Measurements from ENCODE around the gene ABLIM2. TPM values are rescaled to one million over a fixed set of nuclear protein-coding genes. Genes with fewer than 3 reads are reported as not detected.

The ABLIM2 gene
- total and polyA plus RNA-seq, 2 of the 8 experiments (the other 6 are each of a cell fraction or from before 2014, with no cell fraction given), result 2.8 to 3.0 TPM

DNA sequence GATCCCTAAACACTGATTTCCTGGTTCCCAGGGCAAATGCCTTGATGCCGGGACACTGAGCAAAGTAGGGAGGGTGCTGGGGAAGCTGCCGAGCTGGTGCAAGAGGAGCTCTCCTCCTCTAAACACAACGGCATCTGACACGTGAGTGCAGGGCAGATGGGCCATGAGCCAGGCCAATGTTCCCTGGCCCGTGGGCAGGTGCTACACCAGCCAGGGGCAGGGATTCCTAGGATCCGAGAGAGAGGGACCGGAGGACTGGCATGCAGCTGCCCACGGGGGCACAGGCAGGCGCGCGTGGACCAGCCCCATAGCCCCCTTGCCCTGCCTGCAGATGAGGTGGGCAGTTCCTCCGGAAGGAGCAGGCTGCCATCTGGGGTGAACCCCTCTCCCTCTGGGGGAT lies 152.1 kb downstream of the ABLIM2 start:
- CTCF ChIA-PET (ENCODE audit: partially characterized antibody), result interaction anchor here (0.6 to 1.5 kb wide), 5 partner anchors 9 to 251 kb away, joined by 3 to 6 read pairs (median 3); no protein-coding TSS in a partner anchor
- H2BK12ac ChIP-seq (ENCODE audit: low read depth, low read length), result no peak overlapping the region
- H2BK120ac ChIP-seq (replicated peaks; ENCODE audit: low read depth, low read length), result no peak overlapping the region
- H3K4me1 ChIP-seq (replicated peaks in 1 of 4; ENCODE audit: control insufficient read depth in 3 of 4, insufficient read depth in 4 of 4, low read length in 3 of 4), result peaks cover 0 to 4% (median 2%) of the 10 kb centered on the region in 4 experiments; a peak in 3 of 7 replicates
- no peak overlapping the region for H3K27ac ChIP-seq (ENCODE audit: low read depth, low read length)
- POLR2A ChIA-PET (ENCODE audit: partially characterized antibody), result interaction anchor here (0.6 kb wide), 1 partner anchor 905 kb away, joined by 3 read pairs; no protein-coding TSS in a partner anchor
- no peaks in the 10 kb centered on the region for H3K36me3 ChIP-seq (ENCODE audit: control insufficient read depth in 2 of 4, insufficient read depth in 4 of 4, low read length in 3 of 4)
- H3K79me2 ChIP-seq (ENCODE audit: control insufficient read depth in 1 of 2, insufficient read depth in 2 of 2, low read length in 2 of 2), result no peaks in the 10 kb centered on the region
- H3K9ac ChIP-seq (replicated peaks in 1 of 4; ENCODE audit: extremely low read depth in 1 of 4, low read depth in 3 of 4, low read length in 3 of 4), result no peak overlapping the region
- FAIRE-seq (no peak), DNase-seq (ENCODE audit: low read depth in 1 of 2, low spot score in 2 of 2) (no peak)
- H2BK15ac ChIP-seq (ENCODE audit: low read length), result no peak overlapping the region
- H3K79me1 ChIP-seq (ENCODE audit: low read depth, low read length), result no peaks in the 10 kb centered on the region
- no peak overlapping the region for H2BK20ac ChIP-seq (ENCODE audit: low read length)
- 91% methylated on average over 10 of the region's 12 CpGs; no CpG with 5 or more reads in 1 of the 2 experiments for WGBS, 2 experiments (ENCODE audit: extremely low coverage in 1 of 2, insufficient coverage in 1 of 2, insufficient read length in 1 of 2, insufficient replicate concordance in 2 of 2, low coverage in 1 of 2, low lambda C conversion rate in 2 of 2, missing lambda C conversion rate in 1 of 2)
- H4K8ac ChIP-seq (ENCODE audit: extremely low read depth, insufficient read depth, low read length), result no peak overlapping the region
- H3K4ac ChIP-seq (replicated peaks; ENCODE audit: insufficient read length, low read depth, low read length), result no peak overlapping the region
- H4K91ac ChIP-seq (replicated peaks; ENCODE audit: insufficient read length, low read length), result peak overlapping the region; percentile 57
- H3K9me3 ChIP-seq (ENCODE audit: insufficient read depth in 2 of 2, low read depth in 1 of 2, low read length in 1 of 2), result no peaks in the 10 kb centered on the region
- no peak overlapping the region for H4K5ac ChIP-seq (ENCODE audit: insufficient read length, low read depth, low read length)
- H2AK5ac ChIP-seq (ENCODE audit: low read depth, low read length), result no peak overlapping the region
- H3K18ac ChIP-seq (ENCODE audit: extremely low read depth, low read length), result no peak overlapping the region
- H3K27me3 ChIP-seq (replicated peaks in 1 of 4; ENCODE audit: control insufficient read depth in 3 of 4, extremely low read depth in 1 of 4, insufficient read depth in 3 of 4, low read length in 3 of 4), result no peaks in the 10 kb centered on the region
- H3K14ac ChIP-seq (ENCODE audit: insufficient read length), result no peak overlapping the region
- no peak overlapping the region for H3K56ac ChIP-seq (replicated peaks; ENCODE audit: insufficient read length, low read depth, low read length)
- no peaks in the 10 kb centered on the region for H4K20me1 ChIP-seq (replicated peaks in 1 of 2; ENCODE audit: control insufficient read depth in 1 of 2, insufficient read depth in 2 of 2, low read length in 2 of 2)
- H2AFZ ChIP-seq (ENCODE audit: low read length), result no peak overlapping the region
- no peak overlapping the region for H3K4me3 ChIP-seq (ENCODE audit: extremely low read depth in 1 of 4, insufficient read depth in 2 of 4, low read depth in 3 of 4, low read length in 4 of 4)
- no peak overlapping the region for H3K4me2 ChIP-seq (ENCODE audit: insufficient read depth in 1 of 2, low read depth in 2 of 2, low read length in 2 of 2)
- 0 out of 2 replicates have a peak, but pooled peaks cover 2% of the 10 kb centered on the region for H3K23me2 ChIP-seq (ENCODE audit: low read depth, low read length)
- H2BK5ac ChIP-seq (ENCODE audit: low read depth, low read length), result no peak overlapping the region
- no peak overlapping the region for H3K23ac ChIP-seq (ENCODE audit: insufficient read length)
- no peak for TF ChIP-seq SAP30 (IDR thresholded peaks at IDR 0.05; ENCODE audit: insufficient read depth, insufficient replicate concordance, low read length)
- TF ChIP-seq RAD21 (IDR thresholded peaks at IDR 0.05 in 1 of 2, conservative IDR thresholded peaks at IDR 0.05 in 1 of 2; ENCODE audit: low read depth in 2 of 2, low read length in 2 of 2), result no peak
- no peak for TF ChIP-seq TAF7 (optimal IDR thresholded peaks at IDR 0.05; ENCODE audit: borderline replicate concordance, low read depth, low read length)
- TF ChIP-seq SP2 (IDR thresholded peaks at IDR 0.05; ENCODE audit: low read length), result no peak
- no peak for TF ChIP-seq SIRT6 (IDR thresholded peaks at IDR 0.05; ENCODE audit: low read length)
- no peak for TF ChIP-seq SIX5 (IDR thresholded peaks at IDR 0.05; ENCODE audit: low read depth, low read length)
- no peak for TF ChIP-seq FOSL1 (IDR thresholded peaks at IDR 0.05; ENCODE audit: insufficient read depth, low read depth, low read length)
- TF ChIP-seq, protein P1, sequence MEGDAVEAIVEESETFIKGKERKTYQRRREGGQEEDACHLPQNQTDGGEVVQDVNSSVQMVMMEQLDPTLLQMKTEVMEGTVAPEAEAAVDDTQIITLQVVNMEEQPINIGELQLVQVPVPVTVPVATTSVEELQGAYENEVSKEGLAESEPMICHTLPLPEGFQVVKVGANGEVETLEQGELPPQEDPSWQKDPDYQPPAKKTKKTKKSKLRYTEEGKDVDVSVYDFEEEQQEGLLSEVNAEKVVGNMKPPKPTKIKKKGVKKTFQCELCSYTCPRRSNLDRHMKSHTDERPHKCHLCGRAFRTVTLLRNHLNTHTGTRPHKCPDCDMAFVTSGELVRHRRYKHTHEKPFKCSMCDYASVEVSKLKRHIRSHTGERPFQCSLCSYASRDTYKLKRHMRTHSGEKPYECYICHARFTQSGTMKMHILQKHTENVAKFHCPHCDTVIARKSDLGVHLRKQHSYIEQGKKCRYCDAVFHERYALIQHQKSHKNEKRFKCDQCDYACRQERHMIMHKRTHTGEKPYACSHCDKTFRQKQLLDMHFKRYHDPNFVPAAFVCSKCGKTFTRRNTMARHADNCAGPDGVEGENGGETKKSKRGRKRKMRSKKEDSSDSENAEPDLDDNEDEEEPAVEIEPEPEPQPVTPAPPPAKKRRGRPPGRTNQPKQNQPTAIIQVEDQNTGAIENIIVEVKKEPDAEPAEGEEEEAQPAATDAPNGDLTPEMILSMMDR (IDR thresholded peaks at IDR 0.05; ENCODE audit: control extremely low read depth in 1 of 3, insufficient read depth in 1 of 3, low read depth in 1 of 3, low read length in 3 of 3), result no peak
- TF ChIP-seq TBP (IDR thresholded peaks at IDR 0.05; ENCODE audit: low read depth, low read length), result no peak
- no peak for TF ChIP-seq KDM4A (IDR thresholded peaks at IDR 0.05; ENCODE audit: low read depth, low read length, severe bottlenecking)
- no peak for TF ChIP-seq HDAC2 (IDR thresholded peaks at IDR 0.05; ENCODE audit: borderline replicate concordance in 1 of 2, low read depth in 2 of 2, low read length in 2 of 2)

All from H1 (cell line).